ENCODE results near the gene HEY2.

GRCh38 chr6:125714441-125715090 lies 34.9 kb upstream of the HEY2 start:
- no peak for TF ChIP-seq POLR2A (IDR thresholded peaks at IDR 0.05; ENCODE audit: low read depth, low read length)
- no peak for TF ChIP-seq POLR2AphosphoS5 (IDR thresholded peaks at IDR 0.05; ENCODE audit: low read depth, low read length)
